GM13976 (cell line): ENCODE results near the gene OPN1LW.

ENCODE experiments used
- DNase-seq: peaks from one replicate; pipeline ENCODE4 v3.0.0; 2012; ENCODE audit warnings: low spot score
- CTCF ChIP-seq: IDR thresholded peaks from 2 replicates; pipeline ENCODE4 v1.5.1; 2012; ENCODE audit warnings: borderline replicate concordance, mild to moderate bottlenecking; ENCODE audit not compliant: insufficient read depth; ENCODE audit errors: extremely low read depth, missing control alignments, control extremely low read depth
- in situ Hi-C: fragments of 300-500 bp; cut with MboI; formaldehyde crosslinking; loops from one replicate; pipeline ENCODE4 v1.12.0; 2022; ENCODE audit warnings: low sequenced_read_pairs, mixed read lengths, inconsistent platforms; ENCODE audit not compliant: unreplicated experiment

Gene OPN1LW

GRCh38 chrX:154120567-154120966, 23.5 kb upstream of the OPN1LW start:
- TF ChIP-seq CTCF: no peak
- in situ Hi-C loops: no loop called here
- DNase-seq: no peak

- in situ Hi-C loops: no loop called here
- TF ChIP-seq CTCF: no peak
- no peak for DNase-seq
These were observed 22.8 kb upstream of the OPN1LW start for GRCh38 chrX:154121207-154121606.

- in situ Hi-C loops: no loop called here
- DNase-seq: no peak
- no peak for TF ChIP-seq CTCF
These were observed 22.1 kb upstream of the OPN1LW start for GRCh38 chrX:154121961-154122360.

- in situ Hi-C loops: no loop called here
- TF ChIP-seq CTCF: no peak
- peak; percentile 51 for DNase-seq
These were observed 20.5 kb upstream of the OPN1LW start for GRCh38 chrX:154123241-154124219.

GRCh38 chrX:154125391-154126040, 18.5 kb upstream of the OPN1LW start:
- in situ Hi-C loops: no loop called here
- TF ChIP-seq CTCF: no peak
- DNase-seq: no peak

GRCh38 chrX:154126101-154126500, 17.9 kb upstream of the OPN1LW start:
- DNase-seq: no peak
- TF ChIP-seq CTCF: no peak
- in situ Hi-C loops: no loop called here
